C4-2B (cell line): Measurements from ENCODE around the gene TRIM67.

Source experiments
- ZFX ChIP-seq: fragments of 450-650 bp; IDR thresholded peaks from 2 replicates; pipeline ENCODE4 v1.6.1; 2017
- TF ChIP-seq, protein P1 (sequence below): fragments of 450-650 bp; conservative IDR thresholded peaks from 2 replicates; pipeline ENCODE4 v1.5.1; 2017; ENCODE audit warnings: mild to moderate bottlenecking

DNA sequence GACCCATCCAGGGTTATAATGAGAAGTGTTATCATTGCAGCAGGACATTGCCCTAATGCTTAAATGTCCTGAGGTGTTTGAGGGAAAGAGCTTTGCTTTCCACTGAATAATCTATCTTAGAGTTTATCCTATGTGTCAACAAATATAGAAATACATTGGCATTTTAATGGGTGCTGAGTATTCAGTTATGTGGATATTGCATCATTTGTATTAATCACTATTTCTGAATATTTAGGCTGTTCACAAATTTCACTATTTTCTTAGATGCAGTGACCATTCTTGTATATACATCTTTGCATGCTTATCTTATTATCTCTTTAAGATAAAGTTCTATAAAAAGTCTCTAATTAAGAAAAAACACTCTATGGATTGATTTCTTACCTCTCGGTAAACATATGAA lies 18.2 kb downstream of the TRIM67 start:
- TF ChIP-seq, protein P1, sequence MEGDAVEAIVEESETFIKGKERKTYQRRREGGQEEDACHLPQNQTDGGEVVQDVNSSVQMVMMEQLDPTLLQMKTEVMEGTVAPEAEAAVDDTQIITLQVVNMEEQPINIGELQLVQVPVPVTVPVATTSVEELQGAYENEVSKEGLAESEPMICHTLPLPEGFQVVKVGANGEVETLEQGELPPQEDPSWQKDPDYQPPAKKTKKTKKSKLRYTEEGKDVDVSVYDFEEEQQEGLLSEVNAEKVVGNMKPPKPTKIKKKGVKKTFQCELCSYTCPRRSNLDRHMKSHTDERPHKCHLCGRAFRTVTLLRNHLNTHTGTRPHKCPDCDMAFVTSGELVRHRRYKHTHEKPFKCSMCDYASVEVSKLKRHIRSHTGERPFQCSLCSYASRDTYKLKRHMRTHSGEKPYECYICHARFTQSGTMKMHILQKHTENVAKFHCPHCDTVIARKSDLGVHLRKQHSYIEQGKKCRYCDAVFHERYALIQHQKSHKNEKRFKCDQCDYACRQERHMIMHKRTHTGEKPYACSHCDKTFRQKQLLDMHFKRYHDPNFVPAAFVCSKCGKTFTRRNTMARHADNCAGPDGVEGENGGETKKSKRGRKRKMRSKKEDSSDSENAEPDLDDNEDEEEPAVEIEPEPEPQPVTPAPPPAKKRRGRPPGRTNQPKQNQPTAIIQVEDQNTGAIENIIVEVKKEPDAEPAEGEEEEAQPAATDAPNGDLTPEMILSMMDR: no peak
- TF ChIP-seq ZFX: no peak
